ENCODE measurements around the gene BMPER. TPM values are rescaled to one million over a fixed set of nuclear protein-coding genes. Genes with fewer than 3 reads are reported as not detected.
A peak's percentile ranks its signal among the peaks of the same experiment; 100 is the strongest.

BMPER gene
- total and polyA plus RNA-seq, 12 donors = 0.29 to 1.9 (median 0.85) TPM; not detected in 2

GRCh38 chr7:33923440-33924229 lies 18.3 kb downstream of the BMPER start:
- WGBS, 4 donors = 84 to 93% (median 89%) methylated on average over 5 of the region's 5 CpGs
- H3K27me3 ChIP-seq = no peaks in the 10 kb centered on the region
- no peaks in the 10 kb centered on the region for H3K36me3 ChIP-seq (replicated peaks in 1 of 2)
- H3K4me3 ChIP-seq = no peak overlapping the region
- no peaks in the 10 kb centered on the region for H3K9me3 ChIP-seq (replicated peaks in 1 of 3)
- H3K27ac ChIP-seq = no peak overlapping the region
- TF ChIP-seq, protein P1, sequence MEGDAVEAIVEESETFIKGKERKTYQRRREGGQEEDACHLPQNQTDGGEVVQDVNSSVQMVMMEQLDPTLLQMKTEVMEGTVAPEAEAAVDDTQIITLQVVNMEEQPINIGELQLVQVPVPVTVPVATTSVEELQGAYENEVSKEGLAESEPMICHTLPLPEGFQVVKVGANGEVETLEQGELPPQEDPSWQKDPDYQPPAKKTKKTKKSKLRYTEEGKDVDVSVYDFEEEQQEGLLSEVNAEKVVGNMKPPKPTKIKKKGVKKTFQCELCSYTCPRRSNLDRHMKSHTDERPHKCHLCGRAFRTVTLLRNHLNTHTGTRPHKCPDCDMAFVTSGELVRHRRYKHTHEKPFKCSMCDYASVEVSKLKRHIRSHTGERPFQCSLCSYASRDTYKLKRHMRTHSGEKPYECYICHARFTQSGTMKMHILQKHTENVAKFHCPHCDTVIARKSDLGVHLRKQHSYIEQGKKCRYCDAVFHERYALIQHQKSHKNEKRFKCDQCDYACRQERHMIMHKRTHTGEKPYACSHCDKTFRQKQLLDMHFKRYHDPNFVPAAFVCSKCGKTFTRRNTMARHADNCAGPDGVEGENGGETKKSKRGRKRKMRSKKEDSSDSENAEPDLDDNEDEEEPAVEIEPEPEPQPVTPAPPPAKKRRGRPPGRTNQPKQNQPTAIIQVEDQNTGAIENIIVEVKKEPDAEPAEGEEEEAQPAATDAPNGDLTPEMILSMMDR (IDR thresholded peaks at IDR 0.05) = no peak
- no peak for TF ChIP-seq POLR2A (IDR thresholded peaks at IDR 0.05)
- peaks cover 0 to 13% of the 10 kb centered on the region in 2 donors for H3K4me1 ChIP-seq (replicated peaks in 1 of 2)
- intact Hi-C loops (cut with DNase I) = no loop called here
- DNase-seq = no peak

GRCh38 chr7:33926535-33926934 lies 21.2 kb downstream of the BMPER start:
- TF ChIP-seq, protein P1 (IDR thresholded peaks at IDR 0.05) = no peak
- TF ChIP-seq POLR2A (IDR thresholded peaks at IDR 0.05) = no peak
- peak in 6 of 7 donors; percentile 29 to 57 (median 44) for DNase-seq

GRCh38 chr7:33928986-33929385 lies 23.6 kb downstream of the BMPER start:
- H3K36me3 ChIP-seq (replicated peaks in 1 of 2) = no peaks in the 10 kb centered on the region
- WGBS, 4 donors = 81 to 92% (median 86%) methylated on average over 7 of the region's 7 CpGs
- no peaks in the 10 kb centered on the region for H3K27me3 ChIP-seq
- no peak for DNase-seq
- no peak overlapping the region for H3K27ac ChIP-seq
- TF ChIP-seq POLR2A (IDR thresholded peaks at IDR 0.05) = no peak
- TF ChIP-seq, protein P1 (IDR thresholded peaks at IDR 0.05) = no peak
- H3K9me3 ChIP-seq (replicated peaks in 1 of 3) = no peaks in the 10 kb centered on the region
- H3K4me1 ChIP-seq (replicated peaks in 1 of 2) = peaks cover 0 to 26% of the 10 kb centered on the region in 2 donors
- intact Hi-C loops (cut with DNase I) = no loop called here
- no peak overlapping the region for H3K4me3 ChIP-seq

More at GRCh38 chr7:33926535-33926934, 21.2 kb downstream of the BMPER start:
- Histone ChIP-seq H3K36me3 (replicated peaks in 1 of 2) (no peaks in the 10 kb centered on the region), H3K27ac (no peak overlapping the region), H3K9me3 (replicated peaks in 1 of 3) (no peaks in the 10 kb centered on the region), H3K4me1 (replicated peaks in 1 of 2) (peaks cover 0 to 13% of the 10 kb centered on the region in 2 donors), H3K4me3 (no peak overlapping the region), H3K27me3 (no peaks in the 10 kb centered on the region)
- intact Hi-C loops (cut with DNase I) = no loop called here
- 34 to 66% (median 41%) methylated on average over 2 to 3 of the region's 3 CpGs for WGBS, 4 donors

DNA sequence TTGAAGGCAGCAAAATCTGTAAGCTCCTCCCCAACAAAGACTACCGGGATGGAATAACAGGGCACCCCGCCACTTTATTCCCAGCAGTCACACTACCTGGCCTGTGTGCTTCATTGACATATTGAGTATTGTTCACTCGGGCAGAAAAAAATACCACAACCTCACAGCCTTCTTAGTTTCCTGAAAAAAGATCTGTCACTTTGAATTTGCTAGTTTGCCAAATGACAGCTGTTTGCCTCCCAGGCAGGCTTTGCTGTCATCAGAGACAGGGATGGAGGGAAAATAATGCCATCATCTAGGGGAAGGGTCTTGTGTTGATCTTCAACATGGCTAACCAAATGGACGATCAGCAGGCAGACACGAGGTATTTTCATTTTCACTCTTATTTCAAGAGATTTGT lies 26.9 kb downstream of the BMPER start:
- 60 to 65% (median 64%) methylated on average over 5 of the region's 5 CpGs for WGBS, 4 donors
- no peak overlapping the region for H3K27ac ChIP-seq

More for the DNA sequence above, 26.9 kb downstream of the BMPER start:
- TF ChIP-seq, protein P1 (IDR thresholded peaks at IDR 0.05) = no peak
- no peak for TF ChIP-seq POLR2A (IDR thresholded peaks at IDR 0.05)
- no peaks in the 10 kb centered on the region for H3K9me3 ChIP-seq (replicated peaks in 1 of 3)
- H3K27me3 ChIP-seq = no peaks in the 10 kb centered on the region
- no peaks in the 10 kb centered on the region for H3K36me3 ChIP-seq (replicated peaks in 1 of 2)
- DNase-seq = no peak
- intact Hi-C loops (cut with DNase I) = loop anchor here in 1 of 2 donors (5.0 kb wide), 1 partner anchor 170 kb away; no protein-coding TSS in a partner anchor
- peaks cover 0 to 13% of the 10 kb centered on the region in 2 donors for H3K4me1 ChIP-seq (replicated peaks in 1 of 2)
- peak overlapping the region in 1 of 4 donors; percentile 45 for H3K4me3 ChIP-seq

Measured in adrenal gland (tissue), 12 donors.